ENCODE results near the gene TCF20.

The TCF20 gene

GRCh38 chr22:42301077-42301741 lies 30.8 kb upstream of the TCF20 start:
- in situ Hi-C loops (cut with HindIII; ENCODE audit: low sequenced_read_pairs), result no loop called here

DNA sequence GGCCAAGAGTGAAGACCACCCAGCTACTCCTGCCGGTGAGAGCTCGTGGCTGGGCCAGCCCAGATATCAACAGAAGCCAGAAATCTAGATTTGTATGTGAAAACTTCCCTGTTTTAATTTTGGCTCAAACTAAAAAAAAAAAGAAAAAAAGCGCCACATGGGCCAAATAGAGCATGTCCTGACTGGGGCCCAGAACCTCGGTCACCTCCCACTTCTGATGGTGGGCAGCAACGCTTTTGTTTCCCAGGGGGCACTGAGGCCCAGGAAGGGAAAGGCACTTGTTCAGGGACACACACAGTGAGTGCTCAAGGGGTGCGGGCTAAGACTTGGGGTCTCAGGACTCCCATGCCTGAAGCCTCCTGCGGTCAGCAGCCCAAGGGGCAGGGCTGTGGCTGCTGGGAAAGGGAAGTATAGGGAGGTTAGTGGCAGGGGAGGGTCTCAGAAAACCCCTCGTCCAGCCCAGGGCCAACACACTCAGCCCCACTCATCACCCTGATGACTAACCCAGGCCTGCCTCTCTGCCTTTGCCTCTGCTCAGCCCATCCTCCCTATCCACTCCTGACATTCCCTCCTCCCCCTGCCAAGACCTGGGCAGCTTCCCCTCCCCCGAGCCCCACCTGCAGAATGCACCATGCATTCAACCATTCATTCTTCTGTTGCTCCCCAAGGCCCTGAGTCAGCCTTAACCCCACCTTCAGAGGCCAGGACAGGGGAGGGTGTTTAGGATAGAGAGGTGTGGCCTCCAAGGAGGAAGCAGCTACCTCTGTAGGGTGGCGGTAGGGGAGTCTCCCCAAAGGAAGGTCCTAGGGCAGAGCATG lies 30.0 kb upstream of the TCF20 start:
- in situ Hi-C loops (cut with HindIII; ENCODE audit: low sequenced_read_pairs), result no loop called here

DNA sequence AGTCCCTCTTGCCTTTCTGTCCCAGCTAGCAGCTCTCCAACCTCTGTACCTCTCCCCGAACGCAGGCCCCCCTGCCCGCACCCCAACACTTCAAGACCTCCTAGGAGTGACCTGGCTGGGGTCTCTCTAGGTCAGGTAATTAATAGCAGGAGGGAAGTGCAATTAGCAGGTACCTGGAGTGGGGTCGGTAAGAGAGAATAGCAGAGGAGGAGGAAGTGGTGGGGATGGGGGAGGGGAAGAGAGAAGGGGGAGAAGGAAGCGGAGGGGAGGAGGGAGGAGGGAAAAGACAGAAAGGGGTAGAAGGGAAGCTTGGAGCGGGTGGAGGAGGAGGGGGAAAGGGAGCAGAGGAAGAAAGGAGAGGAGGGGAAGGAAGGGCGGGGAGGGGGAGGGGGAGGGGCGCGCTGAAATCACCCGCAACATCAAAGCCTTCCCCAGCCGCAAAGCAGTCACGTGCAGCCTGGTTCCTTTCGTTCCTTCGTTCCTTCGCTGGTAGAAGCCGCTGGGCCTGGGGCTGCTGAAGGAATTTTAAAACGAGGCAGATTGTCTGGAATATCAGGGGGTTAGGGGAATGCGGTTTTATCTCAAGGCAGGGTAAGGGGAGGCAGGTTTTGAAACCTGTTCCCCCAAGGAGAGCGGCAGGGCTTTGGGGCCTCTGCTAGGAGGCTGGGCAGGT lies 29.3 kb upstream of the TCF20 start:
- in situ Hi-C loops (cut with HindIII; ENCODE audit: low sequenced_read_pairs), result no loop called here

- in situ Hi-C loops (cut with HindIII; ENCODE audit: low sequenced_read_pairs), result no loop called here
Measured at GRCh38 chr22:42298746-42299145, 28.3 kb upstream of the TCF20 start.

DNA sequence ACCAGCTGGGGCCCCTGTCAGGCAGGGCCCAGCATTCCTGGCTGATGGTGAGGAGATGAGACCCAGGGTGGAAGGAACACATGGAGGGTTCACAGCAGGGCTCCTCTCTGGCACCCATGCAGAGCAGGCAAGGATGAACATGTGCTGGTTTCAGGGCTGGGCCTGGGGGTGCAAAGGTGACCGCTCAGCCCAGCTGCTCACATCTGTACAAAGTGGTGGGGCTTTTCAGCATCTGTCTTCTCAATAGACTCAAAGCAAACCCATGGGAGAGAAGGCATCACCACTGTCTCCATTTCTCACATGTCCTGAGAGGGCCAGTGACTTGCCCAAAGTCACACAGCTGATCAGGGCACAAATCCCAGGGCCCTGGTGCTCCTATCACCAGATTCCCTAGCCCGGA lies 27.3 kb upstream of the TCF20 start:
- in situ Hi-C loops (cut with HindIII; ENCODE audit: low sequenced_read_pairs), result no loop called here

GRCh38 chr22:42296883-42297282 lies 26.4 kb upstream of the TCF20 start:
- in situ Hi-C loops (cut with HindIII; ENCODE audit: low sequenced_read_pairs), result no loop called here

DNA sequence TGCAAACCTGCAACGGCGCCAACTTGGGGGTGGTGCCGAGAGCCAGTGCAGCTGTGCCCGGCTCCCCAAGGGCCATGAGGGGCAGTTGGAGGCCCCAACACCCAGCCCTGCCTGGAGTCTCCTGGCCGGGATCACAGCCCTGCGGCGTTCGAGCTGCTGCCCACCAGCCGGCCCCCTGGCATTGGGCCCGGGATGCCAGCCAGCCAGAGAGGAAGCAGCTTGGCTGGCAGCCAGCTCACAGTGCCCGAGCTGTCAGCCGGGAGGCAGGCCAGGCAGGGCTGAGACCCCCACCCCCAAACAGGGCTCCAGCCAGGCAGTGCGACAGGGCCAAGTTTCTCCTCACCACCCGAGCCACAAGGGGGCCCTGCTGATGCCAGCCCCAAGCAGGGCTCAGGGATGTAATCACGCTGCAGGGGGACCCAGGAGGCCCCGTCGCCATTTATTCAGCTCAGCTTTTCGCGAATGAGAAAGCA lies 26.0 kb upstream of the TCF20 start:
- in situ Hi-C loops (cut with HindIII; ENCODE audit: low sequenced_read_pairs), result no loop called here

GRCh38 chr22:42294034-42294985 lies 23.9 kb upstream of the TCF20 start:
- in situ Hi-C loops (cut with HindIII; ENCODE audit: low sequenced_read_pairs), result no loop called here

DNA sequence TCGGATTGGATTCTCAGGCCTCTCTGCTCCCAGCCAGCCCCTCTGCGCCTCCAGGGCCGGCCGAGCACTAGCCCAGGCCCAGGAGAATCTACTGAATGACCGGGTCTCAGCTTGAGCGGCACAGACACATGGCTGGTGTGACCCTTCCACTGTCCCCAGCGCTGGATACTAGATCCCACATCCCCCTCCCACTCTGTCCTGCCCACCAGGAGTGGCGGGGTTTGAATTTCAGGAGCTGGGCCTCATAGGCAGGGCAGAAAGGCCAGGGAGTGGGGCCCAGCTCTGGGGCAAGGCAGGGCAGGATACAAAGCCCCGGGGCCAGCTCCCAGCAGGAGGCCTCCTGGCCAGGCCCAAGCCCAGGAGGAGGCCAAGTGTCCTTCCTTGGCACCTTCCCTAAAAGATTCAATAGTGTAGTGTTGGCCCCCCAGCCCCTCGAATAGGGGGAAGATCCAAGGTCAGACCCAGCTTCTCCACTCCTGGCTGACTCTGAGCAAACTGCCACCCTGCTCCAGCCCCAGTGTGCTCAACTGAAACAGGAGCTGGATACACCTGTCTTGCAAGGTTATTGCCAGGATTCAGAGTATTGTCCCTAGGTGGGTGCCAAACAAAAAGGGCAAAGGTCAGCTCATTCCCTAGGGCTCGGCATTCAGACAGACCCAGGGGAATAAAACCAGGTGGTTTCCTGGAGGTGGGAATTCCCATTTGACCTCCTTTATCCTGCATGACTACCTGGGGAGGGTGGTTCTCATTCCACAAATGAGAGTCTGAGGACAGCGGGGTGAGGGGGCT lies 22.5 kb upstream of the TCF20 start:
- in situ Hi-C loops (cut with HindIII; ENCODE audit: low sequenced_read_pairs), result no loop called here

DNA sequence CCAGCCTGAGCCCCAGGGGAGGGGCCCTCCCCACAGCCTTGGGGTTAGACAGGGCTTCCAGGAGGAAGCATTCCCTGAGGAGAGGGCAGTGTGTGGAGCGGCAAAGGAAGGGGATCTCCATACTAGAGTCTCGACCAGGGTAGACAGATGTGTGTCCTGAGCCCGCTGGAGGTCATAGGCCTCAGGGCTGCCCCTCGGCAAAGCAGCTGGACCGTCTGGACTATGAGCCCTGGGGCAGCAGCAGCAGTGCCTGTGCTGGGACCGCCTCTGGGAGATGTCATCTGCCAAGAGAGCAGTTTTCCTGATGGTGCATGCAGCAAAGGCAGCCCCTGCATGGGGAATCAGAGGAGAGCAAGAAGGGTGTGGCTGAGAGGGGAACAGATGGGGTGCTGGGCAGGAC lies 20.8 kb upstream of the TCF20 start:
- in situ Hi-C loops (cut with HindIII; ENCODE audit: low sequenced_read_pairs), result no loop called here

DNA sequence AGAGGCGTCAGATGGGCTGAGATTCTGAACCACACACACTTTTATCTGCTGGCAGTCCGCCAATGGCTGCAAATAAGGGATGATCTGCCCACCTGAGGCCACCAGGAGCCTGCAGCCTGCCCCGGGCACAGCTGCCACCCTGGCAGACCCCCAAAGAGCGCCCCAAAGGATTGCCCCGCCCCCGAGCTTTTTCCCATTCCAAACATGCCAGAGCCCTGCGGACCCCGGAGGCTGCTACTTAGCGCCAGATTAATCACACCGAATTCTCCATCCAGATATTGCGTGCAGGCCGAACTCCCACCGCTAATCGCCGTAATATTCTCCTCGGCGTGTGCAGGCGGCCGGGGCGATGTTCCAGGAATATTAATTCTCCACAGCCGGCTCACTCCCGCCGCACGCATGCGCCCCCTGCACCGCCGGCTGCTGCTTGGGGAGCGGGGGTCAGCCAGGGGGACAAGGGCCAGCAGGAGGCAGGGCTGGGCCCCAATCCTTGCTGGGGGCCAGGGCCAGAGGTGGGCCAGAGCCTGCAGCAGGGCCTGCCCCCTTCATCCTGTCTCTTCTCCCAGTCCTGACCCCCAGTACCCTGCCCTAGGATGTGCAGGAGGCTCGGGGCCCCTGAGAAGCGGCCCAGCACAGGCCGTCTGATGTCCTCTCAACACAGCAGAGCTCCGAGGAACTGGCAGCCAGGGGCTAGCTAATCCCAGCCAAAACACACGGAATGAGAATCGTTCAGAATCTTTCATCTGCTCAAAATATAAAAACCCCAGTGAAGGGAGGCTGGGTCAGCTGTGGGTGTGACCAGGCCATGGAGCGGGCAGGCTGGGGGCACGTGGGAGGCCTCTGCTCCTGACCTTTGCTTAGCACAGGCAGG lies 19.5 kb upstream of the TCF20 start:
- in situ Hi-C loops (cut with HindIII; ENCODE audit: low sequenced_read_pairs), result no loop called here

DNA sequence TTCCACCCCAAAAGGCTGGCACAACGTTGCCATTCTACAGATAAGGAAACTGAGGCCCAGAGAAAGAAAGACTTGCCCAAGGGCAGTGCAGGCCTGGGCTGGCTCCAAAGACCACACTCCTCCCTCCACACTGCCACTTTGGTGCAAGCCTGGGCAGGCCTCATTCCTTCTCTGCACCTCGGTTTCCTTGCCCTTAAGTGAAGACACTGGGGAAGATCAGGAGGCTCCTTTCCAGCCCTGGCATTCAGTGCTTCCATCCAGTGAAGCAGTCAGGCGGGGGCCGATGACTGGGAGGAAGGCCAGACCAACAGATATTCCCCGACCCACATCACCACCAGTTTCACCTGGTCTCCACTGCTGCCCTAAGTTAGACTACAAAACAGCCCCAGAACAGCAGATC lies 18.3 kb upstream of the TCF20 start:
- in situ Hi-C loops (cut with HindIII; ENCODE audit: low sequenced_read_pairs), result no loop called here

DNA sequence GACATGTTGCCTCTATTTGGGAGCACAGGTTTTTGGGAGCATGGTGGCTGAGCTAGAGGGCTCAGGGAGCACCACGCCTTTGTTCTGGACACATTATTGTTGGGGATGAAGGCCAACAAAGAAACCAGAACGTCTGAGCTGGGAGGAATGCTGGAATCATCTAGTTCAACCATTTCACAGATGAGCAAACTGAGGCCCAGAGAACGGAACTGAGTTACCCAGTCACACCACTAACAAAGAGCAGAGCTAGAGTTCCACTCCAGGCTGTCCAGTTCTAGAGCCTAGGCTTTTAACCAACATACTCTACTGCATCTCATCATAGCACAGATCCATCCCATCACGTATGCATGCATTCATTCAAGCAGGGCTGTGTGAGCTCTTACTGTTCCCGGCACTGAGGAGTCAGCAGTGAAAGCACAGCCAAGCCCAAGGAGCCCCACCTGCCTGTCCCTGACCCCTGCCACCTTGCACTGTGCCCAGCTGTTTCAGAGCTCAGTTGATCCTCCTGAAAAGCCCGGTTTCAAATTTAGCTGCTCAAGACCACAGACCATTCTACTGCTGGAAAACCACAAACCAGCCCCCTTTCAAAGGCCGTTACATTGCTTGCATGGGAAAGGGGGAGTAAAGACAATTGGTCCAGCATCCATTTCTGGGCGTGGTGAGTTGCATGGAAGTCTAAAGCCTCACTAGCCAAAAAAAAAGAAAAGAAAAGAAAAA lies 16.9 kb upstream of the TCF20 start:
- in situ Hi-C loops (cut with HindIII; ENCODE audit: low sequenced_read_pairs), result no loop called here

DNA sequence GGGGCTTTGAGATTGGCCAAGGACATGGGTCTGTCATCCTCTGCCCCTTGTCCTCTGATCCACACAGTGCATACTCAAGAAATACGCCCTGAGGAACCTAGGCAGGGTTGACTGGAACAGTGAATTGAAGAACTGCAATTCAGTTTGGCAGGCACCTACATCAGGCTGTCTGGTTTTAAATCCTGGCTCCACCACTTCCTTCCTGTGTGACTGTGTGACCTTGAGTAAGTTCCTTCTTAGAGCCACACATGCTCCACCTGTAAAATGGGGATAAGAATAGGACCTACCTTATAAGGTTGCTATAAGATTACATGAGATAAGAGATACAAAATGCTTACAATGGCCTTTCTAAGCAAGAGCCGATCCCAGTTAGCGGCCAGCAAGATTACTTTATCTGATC lies 15.8 kb upstream of the TCF20 start:
- in situ Hi-C loops (cut with HindIII; ENCODE audit: low sequenced_read_pairs), result no loop called here

DNA sequence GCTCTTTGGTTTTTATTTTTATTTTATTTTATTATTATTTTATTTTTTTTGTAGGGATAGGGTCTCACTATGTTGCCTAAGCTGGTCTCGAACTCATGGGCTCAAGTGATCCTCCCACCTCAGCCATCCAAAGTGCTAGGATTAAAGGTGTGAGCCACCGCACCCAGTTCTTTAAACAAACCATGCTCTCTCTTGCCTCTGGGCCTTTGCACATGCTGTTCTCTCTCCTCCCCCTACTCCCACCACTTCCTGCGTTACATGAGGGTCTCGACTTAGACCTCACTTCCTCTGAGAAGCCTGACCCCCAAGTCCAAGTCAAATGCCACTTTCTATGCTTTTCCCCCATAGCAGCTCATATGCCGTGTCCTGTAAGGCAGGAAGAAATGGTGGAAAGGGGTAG lies 15.2 kb upstream of the TCF20 start:
- in situ Hi-C loops (cut with HindIII; ENCODE audit: low sequenced_read_pairs), result no loop called here

DNA sequence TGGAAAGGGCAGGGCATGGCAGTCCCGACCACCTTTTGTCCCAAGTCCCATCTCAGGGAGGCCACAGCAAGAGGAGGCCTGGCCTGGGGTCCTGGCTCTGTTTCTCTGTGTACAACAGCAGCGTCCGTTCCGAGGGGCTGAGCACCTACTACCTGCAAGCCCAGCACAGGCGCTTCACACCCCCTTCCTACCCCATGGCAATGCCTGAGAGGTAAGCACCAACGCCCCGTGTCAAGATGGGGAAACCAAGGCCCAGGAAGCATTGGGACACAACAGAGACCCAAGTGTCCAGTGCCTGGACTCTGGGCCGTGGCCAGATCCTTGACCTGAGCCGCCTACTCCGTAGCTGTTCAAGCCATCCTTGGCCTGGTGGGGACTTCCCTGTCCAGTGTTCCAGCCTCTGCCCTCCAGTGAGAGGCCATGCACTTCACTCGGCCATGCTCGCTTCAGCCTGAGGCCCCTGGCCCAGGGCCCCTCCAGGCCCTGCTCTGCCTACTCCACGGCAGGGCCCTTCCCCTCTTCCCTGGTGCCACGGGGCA lies 14.3 kb upstream of the TCF20 start:
- in situ Hi-C loops (cut with HindIII; ENCODE audit: low sequenced_read_pairs), result no loop called here

DNA sequence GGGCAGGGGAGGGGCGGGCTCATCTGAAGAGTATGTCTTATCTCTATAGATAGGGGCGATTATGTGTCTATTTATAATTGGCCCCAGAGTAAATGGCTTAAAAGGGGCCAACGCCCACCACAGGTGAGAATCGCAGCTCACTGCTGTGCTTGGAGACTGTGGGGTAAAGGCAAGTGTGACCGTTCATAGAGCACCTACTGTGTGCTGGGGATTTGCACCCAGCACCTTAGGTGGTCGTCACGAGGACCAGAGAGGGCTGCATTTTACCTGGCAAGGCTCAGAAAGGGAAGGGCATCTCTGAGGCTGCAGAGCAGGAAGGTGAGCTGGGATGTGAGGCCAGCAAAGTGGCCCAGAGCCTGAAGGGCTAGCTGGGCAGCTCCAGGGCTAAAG lies 13.7 kb upstream of the TCF20 start:
- in situ Hi-C loops (cut with HindIII; ENCODE audit: low sequenced_read_pairs), result no loop called here
